K562 (cell line): ENCODE results near the gene CEP192.

Source experiments
- HCFC1 ChIP-seq: IDR thresholded peaks from 2 replicates; pipeline ENCODE4 v1.6.1; 2012; ENCODE audit warnings: low read depth, low read length, improper control_type of control experiment
- SAFB2 ChIP-seq: fragments of 200-400 bp; formaldehyde crosslinking; IDR thresholded peaks from 2 replicates; pipeline ENCODE4 v1.6.1; 2018; ENCODE audit warnings: borderline replicate concordance, low read length, low read depth, moderate library complexity; ENCODE audit not compliant: severe bottlenecking
- ZFP30 ChIP-seq: fragments of 250-450 bp; sonication (Bioruptor Pico); IDR thresholded peaks from 2 replicates; pipeline ENCODE4 v1.8.0; 2022; ENCODE audit warnings: moderate library complexity, mild to moderate bottlenecking, inconsistent platforms, borderline replicate concordance
- ZNF274 ChIP-seq: IDR thresholded peaks from 2 replicates; pipeline ENCODE4 v1.6.1; 2011; ENCODE audit warnings: low read depth, mild to moderate bottlenecking, low read length, moderate library complexity, borderline replicate concordance
- TF ChIP-seq, protein P1 (sequence below), 3 experiments: IDR thresholded peaks in 2 of 3; conservative IDR thresholded peaks in 1 of 3; 2 replicates each; pipeline ENCODE4 v1.5.1; 2011 to 2012; ENCODE audit warnings: low read length in 3 of 3, mild to moderate bottlenecking in 3 of 3, control low read depth in 2 of 3, improper control_type of control experiment in 1 of 3, inconsistent platforms in 1 of 3, low read depth in 1 of 3, mixed read lengths in 1 of 3, moderate library complexity in 1 of 3; ENCODE audit not compliant: insufficient read depth in 2 of 3

DNA sequence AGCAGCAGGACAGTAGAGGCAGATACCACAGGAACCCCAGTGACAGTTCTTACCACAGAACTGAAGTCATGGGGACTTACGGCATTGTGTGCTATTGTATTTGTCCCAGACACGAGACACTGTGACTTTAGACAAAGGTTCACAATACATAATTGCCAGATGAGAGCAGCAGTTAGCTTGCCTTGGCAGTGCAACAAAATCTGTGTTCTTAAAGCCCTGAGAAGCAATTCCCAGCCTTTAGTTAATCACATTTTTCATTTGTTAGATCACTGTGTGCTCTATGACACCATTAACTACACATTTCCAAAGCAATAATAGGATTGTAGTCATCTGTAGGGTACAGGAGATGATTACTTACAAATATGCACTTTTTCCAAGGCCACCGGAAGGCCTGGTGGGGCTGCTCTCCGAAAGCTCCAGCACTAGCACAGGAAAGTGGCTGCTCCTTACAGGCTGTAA is 129.8 kb downstream of the CEP192 start:
- no peak for TF ChIP-seq ZNF274
- TF ChIP-seq, protein P1, sequence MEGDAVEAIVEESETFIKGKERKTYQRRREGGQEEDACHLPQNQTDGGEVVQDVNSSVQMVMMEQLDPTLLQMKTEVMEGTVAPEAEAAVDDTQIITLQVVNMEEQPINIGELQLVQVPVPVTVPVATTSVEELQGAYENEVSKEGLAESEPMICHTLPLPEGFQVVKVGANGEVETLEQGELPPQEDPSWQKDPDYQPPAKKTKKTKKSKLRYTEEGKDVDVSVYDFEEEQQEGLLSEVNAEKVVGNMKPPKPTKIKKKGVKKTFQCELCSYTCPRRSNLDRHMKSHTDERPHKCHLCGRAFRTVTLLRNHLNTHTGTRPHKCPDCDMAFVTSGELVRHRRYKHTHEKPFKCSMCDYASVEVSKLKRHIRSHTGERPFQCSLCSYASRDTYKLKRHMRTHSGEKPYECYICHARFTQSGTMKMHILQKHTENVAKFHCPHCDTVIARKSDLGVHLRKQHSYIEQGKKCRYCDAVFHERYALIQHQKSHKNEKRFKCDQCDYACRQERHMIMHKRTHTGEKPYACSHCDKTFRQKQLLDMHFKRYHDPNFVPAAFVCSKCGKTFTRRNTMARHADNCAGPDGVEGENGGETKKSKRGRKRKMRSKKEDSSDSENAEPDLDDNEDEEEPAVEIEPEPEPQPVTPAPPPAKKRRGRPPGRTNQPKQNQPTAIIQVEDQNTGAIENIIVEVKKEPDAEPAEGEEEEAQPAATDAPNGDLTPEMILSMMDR (IDR thresholded peaks at IDR 0.05 in 2 of 3, conservative IDR thresholded peaks at IDR 0.05 in 1 of 3; ENCODE audit: insufficient read depth in 2 of 3, low read depth in 1 of 3, low read length in 3 of 3) = no peak
- no peak for TF ChIP-seq HCFC1
- no peak for TF ChIP-seq ZFP30 (CRISPR knock-in tag)
- no peak for TF ChIP-seq SAFB2
